ENCODE results near the gene RNF40. TPM values are rescaled to one million over a fixed set of nuclear protein-coding genes. Genes with fewer than 3 reads are reported as not detected.
A peak's percentile ranks its signal among the peaks of the same experiment; 100 is the strongest.

RNF40 gene
- polyA plus RNA-seq, 1 donor, result 40.2 TPM

- no peak for DNase-seq (ENCODE audit: low read depth)
Measured at GRCh38 chr16:30761427-30761927, 645 bp upstream of the RNF40 start.

DNA sequence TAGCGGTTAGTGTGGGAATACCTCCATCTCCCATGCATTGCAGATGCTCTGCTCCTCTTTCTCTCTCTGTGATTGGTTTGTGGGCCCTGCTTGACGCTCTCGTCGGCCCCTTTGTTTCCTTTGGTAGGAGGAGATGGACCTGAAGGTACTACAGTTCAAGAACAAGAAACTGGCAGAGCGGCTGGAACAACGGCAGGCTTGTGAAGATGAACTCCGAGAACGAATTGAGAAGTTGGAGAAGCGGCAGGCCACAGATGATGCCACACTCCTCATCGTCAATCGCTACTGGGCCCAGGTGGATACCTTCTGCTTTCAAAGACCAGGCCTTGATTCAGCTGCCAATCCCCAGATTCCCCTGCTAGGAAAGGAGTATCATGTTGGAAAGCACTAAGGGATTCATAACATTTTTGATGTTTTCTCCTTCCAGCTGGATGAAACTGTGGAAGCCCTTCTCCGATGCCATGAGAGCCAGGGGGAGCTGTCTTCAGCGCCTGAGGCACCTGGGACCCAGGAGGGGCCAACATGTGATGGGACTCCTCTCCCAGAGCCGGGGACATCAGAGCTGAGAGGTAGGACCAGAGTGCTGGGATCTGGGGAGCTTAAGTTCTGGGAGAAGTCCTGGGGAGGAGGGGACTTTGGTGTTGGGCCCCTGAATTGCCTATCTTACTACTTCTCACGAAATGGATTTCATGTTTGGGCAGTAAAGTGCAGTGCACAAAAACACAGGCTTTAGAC, 1.0 kb downstream of the RNF40 start:
- DNase-seq (ENCODE audit: low read depth), result no peak

GRCh38 chr16:30764086-30764485, 2.0 kb downstream of the RNF40 start:
- no peak for DNase-seq (ENCODE audit: low read depth)

DNA sequence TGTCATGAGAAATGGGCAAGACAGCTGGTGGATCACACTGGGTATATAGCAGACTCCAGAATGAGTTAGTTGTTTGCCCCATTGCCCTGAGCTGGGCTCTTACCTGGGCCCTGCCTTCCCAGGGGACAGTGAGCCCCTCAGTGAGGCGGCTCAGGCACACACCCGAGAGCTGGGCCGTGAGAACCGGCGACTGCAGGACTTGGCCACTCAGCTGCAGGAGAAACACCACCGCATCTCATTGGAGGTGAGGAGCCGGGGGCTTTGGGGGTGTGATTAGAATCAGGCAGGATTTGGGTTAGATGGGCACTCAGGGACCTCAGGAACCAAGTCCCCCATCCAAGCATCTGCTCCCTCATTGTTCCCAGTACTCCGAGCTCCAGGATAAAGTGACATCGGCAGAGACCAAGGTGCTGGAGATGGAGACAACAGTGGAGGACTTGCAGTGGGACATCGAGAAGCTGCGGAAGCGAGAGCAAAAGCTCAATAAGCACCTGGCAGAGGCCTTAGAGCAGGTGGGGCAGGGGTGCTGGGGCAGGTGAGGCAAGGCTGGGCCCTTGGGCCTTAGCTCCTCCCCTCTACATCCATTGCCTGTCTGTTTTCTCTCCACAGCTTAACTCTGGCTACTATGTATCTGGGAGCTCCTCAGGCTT, 2.8 kb downstream of the RNF40 start:
- no peak for DNase-seq (ENCODE audit: low read depth)

DNA sequence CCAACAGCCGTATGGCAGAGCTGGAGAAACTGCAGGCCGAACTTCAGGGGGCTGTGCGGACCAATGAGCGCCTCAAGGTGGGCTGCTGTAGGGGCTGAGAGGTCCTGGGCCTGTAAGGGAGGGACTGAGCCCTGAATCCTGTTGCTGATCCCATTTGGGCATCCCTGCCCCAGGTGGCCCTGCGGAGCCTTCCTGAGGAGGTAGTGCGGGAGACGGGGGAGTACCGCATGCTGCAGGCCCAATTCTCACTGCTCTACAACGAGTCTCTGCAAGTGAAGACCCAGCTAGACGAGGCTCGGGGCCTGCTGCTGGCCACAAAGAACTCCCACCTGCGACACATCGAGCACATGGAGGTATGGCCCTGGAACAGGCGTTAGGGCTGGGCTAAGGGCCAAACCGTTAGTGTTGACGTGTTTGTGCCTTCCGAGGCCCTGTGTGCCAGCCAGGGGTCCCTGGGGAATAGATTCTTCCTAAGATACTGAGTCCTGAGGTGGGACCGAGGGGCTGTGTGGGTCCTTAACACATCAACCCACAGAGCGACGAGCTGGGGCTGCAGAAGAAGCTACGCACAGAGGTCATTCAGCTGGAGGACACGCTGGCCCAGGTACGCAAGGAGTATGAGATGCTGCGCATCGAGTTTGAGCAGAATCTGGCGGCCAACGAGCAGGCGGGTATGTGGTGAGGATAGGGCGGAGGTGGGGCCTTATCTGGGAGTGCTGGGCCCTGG, 4.2 kb downstream of the RNF40 start:
- DNase-seq (ENCODE audit: low read depth), result no peak

- no peak for DNase-seq (ENCODE audit: low read depth)
Measured at GRCh38 chr16:30766933-30767284, 4.8 kb downstream of the RNF40 start.

DNA sequence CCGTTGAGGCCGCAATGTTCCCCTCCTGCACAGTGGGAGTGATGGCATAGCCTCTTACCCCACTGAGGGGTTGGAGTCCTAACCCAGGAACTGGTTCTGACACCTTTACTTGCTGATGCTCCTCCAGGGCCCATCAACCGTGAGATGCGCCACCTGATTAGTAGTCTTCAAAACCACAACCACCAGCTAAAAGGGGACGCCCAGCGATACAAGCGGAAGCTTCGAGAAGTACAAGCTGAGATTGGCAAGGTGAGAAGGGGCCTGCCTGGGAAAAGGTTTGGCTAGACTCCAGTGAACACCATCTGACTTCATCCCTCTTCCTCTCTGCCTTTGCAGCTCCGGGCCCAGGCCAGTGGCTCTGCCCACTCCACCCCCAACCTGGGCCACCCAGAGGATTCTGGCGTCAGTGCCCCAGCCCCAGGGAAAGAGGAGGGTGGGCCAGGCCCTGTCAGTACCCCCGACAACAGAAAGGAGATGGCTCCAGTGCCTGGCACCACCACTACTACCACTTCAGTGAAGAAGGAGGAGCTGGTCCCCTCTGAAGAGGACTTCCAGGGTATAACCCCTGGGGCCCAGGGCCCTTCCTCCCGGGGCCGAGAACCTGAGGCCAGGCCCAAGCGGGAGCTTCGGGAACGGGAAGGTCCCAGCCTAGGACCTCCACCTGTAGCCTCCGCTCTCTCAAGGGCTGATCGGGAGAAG, 5.8 kb downstream of the RNF40 start:
- DNase-seq (ENCODE audit: low read depth), result no peak

- DNase-seq (ENCODE audit: low read depth), result no peak
Measured at GRCh38 chr16:30768583-30769181, 6.6 kb downstream of the RNF40 start.

DNA sequence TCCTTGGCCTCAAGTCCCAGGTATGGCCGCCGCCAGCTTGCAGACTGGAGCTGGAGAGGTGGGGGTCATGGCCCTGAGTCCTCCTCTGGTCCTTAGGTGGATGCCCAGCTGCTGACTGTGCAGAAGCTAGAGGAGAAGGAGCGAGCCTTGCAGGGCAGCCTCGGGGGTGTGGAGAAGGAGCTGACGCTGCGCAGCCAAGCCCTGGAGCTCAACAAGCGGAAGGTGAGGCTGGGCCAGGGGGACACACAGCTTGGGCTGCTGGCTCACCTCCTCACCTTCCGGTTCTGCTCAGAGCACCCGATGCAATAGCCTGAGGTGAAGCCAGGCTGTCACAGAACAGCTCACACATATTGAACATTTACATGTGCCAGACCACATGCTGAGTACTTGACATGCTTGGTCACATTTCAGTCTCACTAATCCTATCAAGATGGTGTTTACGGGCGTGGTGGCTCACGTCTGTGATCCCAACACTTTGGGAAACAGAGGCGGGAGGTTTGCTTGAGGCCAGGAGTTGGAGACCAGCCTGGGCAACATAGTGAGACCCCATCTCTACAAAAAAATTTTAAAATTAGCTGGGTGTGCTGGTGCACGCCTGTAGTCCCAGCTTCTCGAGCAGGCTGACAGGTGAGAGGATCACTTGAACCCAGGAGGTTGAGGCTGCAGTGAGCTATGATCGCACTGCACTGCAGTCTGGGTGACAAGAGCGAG, 7.4 kb downstream of the RNF40 start:
- no peak for DNase-seq (ENCODE audit: low read depth)

DNA sequence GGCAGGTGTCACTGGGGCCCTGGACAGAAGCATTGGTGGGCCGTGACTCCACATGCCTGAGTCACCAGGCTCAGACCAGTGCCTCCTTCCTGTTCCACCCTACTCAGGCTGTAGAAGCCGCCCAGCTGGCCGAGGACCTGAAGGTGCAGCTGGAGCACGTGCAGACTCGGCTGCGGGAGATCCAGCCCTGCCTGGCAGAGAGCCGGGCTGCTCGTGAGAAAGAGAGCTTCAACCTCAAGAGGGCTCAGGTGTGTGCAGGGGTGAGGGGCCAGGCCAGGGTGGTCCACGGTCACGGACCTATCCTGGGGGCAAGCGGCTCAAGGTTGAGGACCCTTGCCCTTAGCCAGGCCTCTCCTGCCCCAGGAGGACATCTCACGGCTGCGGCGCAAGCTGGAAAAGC, 9.6 kb downstream of the RNF40 start:
- DNase-seq (ENCODE audit: low read depth), result no peak

DNA sequence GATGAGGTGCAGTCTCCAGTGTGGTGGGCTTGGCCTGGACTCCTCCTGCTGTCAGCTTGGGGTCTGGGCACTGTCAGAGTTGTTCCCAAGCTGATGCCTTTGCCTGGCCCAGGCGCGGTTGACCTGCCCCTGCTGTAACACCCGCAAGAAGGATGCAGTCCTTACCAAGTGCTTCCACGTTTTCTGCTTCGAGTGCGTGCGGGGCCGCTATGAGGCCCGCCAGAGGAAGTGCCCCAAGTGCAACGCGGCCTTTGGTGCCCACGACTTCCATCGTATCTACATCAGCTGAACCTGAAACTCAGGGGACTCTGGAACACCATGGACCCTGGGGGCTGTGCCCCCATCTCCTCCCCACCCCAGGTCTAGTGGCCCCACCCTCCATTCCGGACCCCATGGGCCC, 11.7 kb downstream of the RNF40 start:
- DNase-seq (ENCODE audit: low read depth), result no peak

DNA sequence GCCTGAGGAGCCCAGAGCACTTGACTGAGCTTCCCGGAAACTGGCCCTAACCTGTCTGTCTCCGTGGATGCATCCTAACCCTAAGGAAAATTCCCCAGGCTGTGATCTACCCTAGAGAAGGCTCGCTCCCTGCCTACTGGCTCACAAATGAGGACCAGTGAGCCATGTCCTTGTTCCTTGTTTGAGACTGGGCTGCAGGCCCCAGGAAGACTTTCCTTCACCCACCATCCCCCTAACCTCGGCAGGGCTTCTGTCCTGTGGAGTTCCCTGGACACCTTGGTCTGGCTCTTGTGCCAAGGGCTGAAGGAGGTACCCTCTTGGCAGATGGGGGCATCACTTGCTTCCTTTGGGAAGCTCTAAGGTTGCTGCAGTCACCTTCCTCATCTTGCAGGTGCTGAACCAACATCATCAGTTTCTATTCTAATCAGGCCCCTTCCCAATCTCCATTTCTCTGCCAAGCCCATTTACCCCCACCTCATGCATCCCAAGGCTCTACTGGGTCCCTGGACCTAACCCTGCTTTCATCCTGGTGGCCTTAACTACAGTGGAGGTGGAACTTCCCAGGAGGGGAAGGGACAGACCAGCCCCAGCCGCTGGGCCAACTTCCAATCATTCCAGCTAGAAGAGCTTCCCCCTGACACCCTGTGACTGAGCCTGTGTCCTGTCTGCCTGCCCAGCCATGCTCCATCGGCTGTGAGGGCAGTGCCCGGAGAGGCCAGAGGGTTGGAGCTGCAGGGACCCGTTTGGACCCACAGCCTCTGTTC, 12.4 kb downstream of the RNF40 start:
- DNase-seq (ENCODE audit: low read depth), result no peak

GRCh38 chr16:30775131-30775391, 12.9 kb downstream of the RNF40 start:
- DNase-seq (ENCODE audit: low read depth), result no peak

DNA sequence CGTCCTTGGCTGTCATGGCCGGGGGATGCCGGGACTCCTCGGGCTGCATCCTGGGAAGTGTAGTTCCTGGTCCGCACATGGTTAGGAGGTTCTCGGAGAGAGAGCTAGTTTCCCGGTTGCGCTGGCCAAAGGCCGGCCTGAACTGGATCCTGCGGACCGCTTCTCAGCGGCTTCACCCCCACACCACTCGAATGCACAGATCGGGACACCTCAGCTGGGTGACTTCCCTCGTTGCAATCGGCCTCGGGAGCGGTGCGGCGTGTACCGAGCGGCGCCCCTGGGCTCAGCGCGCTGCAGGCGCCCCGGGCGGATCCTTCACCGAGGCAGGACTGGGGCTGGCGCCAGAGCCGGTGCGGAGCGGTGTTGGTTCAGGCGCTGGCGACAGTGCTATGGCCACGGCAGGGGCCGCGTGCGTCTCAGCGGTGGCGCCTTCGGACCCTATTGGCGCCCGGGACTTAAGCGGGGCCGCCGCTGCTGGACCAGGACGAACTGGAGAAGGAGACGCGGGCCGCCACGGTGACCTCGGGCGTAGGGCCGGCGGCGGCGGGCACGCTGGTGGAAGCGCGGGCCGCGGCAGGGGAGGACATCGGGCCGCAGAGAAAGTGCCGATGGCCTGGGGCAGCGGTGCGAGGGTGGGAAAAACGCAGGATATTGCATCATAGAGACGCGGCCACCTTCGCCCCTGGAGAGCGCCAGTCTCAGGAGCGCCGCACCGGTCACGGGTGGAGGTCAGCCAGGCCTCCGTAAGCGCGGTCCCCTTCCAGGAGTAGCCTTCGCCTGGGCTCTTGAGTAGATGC, 13.5 kb downstream of the RNF40 start:
- DNase-seq (ENCODE audit: low read depth), result peak; percentile 68

DNA sequence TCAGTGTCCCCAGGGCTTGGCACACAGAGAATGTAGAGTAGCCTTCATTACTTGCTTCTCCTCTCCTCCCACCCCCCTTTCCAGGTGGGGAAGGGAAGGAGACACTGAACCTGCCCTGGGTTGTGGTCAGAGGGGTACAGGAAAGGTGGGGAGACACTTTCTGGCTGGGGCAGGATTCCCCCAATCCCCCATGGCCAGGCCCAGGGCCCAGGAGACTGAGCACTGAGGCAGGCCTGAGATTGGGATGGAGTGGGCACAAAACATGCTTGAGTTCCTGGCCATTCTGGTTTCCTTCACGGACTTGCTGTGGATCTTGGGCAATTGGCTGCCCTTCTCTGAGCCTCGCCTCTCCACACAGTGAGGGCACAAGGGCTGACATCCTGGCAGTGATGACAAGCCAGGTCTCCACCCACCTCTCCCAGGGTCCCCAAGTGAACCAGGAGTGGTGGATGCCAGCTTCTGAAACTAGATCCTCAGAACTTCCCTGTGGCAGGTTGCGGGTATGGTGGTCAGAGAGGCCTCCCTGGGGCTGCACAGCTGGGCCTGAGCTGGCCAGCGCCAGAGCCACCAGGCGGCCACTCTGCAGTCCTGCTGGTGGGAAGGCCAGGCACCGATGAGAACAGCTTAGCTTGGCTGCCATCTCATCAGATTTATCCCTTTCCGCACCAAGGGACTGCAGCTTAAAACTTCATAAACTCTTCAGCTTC, 15.6 kb downstream of the RNF40 start:
- no peak for DNase-seq (ENCODE audit: low read depth)

GRCh38 chr16:30778549-30779244, 16.6 kb downstream of the RNF40 start:
- no peak for DNase-seq (ENCODE audit: low read depth)

GRCh38 chr16:30779596-30779995, 17.5 kb downstream of the RNF40 start:
- no peak for DNase-seq (ENCODE audit: low read depth)

DNA sequence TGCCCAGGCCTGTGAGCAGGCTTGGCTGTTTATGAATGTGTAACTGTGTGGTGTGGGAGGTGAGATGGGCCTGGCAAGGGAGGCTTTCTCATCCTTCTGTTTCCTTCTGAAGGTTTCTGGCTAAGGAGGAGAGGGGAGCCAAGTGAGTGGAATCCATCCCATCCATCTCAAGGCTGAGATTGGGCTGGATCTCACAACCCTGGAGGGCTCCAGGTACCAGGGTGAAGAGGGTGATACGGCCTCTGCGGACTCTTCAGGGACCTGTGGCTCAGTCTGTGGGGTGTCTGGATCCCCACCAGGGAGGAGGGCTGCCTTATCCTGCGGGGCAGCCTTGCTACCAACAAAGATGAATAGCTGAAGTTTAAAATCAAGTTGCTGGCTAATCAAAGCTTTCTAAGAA, 17.9 kb downstream of the RNF40 start:
- DNase-seq (ENCODE audit: low read depth), result no peak

DNA sequence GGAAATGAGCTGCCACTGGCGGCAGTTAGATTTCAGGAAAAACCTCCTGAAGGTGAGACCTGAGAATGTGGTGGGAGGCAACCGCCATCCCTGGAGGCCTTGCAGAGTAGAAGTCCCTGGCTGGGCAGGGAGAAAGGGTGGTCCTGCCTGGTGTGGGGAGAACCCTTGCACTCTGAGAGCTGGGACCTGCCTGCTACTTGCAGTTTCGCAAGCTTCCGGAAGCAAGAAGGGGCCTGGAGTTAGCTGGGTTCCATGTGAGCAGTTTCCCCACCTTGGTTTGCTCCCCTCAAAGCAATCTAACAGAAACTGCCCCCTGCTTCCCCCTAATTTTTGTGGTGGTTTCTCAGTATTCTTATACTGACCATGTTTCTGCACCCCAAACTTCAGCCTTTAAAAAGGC, 18.4 kb downstream of the RNF40 start:
- no peak for DNase-seq (ENCODE audit: low read depth)

Data from forelimb muscle (tissue), 1 donor.